ENCODE data around the gene RGS5. TPM values are rescaled to one million over a fixed set of nuclear protein-coding genes. Genes with fewer than 3 reads are reported as not detected.

RGS5 gene
- total RNA-seq, 1 experiment from 2014 or later = 14.1 TPM

DNA sequence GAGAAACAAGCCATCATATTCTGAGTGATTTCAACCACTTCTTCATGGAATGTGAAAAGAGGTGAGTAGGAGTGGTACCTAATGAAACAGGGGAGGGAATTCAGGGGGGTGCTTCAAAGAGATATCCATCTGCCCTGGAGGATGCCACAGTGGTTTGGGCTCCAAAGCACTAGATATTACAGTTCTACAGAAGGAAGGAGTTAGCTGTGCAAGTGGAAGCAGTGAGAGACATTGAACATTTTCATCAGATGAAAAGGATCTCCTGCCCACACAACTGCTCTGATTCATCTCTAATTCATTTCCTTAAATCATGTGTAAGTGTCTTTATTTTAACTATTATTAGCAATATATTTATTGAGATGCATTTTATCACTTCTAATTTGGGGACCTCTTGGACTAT is 2.8 kb upstream of the RGS5 start:
- TF ChIP-seq, protein P1, sequence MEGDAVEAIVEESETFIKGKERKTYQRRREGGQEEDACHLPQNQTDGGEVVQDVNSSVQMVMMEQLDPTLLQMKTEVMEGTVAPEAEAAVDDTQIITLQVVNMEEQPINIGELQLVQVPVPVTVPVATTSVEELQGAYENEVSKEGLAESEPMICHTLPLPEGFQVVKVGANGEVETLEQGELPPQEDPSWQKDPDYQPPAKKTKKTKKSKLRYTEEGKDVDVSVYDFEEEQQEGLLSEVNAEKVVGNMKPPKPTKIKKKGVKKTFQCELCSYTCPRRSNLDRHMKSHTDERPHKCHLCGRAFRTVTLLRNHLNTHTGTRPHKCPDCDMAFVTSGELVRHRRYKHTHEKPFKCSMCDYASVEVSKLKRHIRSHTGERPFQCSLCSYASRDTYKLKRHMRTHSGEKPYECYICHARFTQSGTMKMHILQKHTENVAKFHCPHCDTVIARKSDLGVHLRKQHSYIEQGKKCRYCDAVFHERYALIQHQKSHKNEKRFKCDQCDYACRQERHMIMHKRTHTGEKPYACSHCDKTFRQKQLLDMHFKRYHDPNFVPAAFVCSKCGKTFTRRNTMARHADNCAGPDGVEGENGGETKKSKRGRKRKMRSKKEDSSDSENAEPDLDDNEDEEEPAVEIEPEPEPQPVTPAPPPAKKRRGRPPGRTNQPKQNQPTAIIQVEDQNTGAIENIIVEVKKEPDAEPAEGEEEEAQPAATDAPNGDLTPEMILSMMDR (IDR thresholded peaks at IDR 0.05; ENCODE audit: unreplicated experiment) = no peak
- Mint-ChIP-seq H3K9me3 (ENCODE audit: unreplicated experiment) (no peaks in the 10 kb centered on the region), H3K4me3 (ENCODE audit: unreplicated experiment) (no peak overlapping the region), H3K27ac (ENCODE audit: low read depth, unreplicated experiment) (no peak overlapping the region), H3K36me3 (ENCODE audit: insufficient read depth, unreplicated experiment) (no peaks in the 10 kb centered on the region), H3K4me1 (ENCODE audit: insufficient read depth, unreplicated experiment) (peaks cover 9% of the 10 kb centered on the region), H3K27me3 (ENCODE audit: insufficient read depth, unreplicated experiment) (no peaks in the 10 kb centered on the region)
- ChIA-PET CTCF (interaction anchor here (0.5 to 1.3 kb wide), 2 partner anchors 352 to 1135 kb away, joined by 4 read pairs; no protein-coding TSS in a partner anchor), POLR2A (no interaction called here)
- intact Hi-C loops (cut with micrococcal nuclease) = no loop called here
- no TSS peak for BruUV-seq (replicated peaks)
- DNase-seq (ENCODE audit: unreplicated experiment) = no peak

DNA sequence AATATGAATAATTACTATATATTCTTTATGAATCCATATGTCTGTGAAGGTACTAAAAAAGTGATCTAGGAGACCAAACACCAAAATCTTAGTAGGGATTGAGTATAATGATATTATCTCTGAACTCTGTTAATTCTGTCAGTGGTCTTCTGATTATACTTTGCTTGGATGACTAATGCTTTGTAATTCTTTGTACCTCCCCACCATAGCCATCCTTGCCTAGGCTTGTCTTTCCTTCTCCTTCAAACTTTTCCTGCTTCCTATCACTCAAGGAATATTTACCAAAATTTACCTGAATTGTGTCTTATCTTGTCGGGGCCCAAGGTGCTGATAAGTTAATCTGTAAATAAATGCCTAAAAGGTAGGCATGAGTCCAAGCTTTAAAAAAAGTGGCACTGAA is 845 bp upstream of the RGS5 start:
- intact Hi-C loops (cut with micrococcal nuclease) = no loop called here
- TF ChIP-seq, protein P1 (IDR thresholded peaks at IDR 0.05; ENCODE audit: unreplicated experiment) = no peak

DNA sequence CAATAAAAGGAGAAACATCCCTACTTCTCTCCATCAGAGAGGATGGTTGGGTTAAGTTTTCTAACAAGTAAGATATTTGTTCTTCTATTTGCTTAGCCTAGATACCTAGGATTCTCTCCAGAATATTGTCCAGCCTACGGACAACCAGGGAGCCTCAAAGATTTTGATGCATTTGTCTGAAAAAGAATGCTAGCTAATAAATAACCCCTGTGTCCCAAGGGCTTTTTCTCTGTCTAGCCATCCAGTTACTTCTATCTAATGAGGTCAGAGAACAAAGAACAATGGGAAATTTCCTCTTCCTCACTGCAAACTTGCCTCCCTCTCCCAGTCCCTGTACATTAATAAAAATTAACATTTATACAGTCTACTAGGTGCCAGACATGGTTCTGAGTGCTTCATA is 810 bp downstream of the RGS5 start:
- intact Hi-C loops (cut with micrococcal nuclease) = no loop called here
- TF ChIP-seq, protein P1 (IDR thresholded peaks at IDR 0.05; ENCODE audit: unreplicated experiment) = no peak
- peaks cover 9% of the 10 kb centered on the region for H3K4me1 Mint-ChIP-seq (ENCODE audit: insufficient read depth, unreplicated experiment)
- CTCF ChIA-PET = interaction anchor here (1.3 to 1.5 kb wide), 2 partner anchors 114 to 323 kb away, joined by 3 to 6 read pairs; no protein-coding TSS in a partner anchor
- no peak for DNase-seq (ENCODE audit: unreplicated experiment)
- no peaks in the 10 kb centered on the region for H3K27me3 Mint-ChIP-seq (ENCODE audit: insufficient read depth, unreplicated experiment)
- H3K4me3 Mint-ChIP-seq (ENCODE audit: unreplicated experiment) = no peak overlapping the region
- H3K36me3 Mint-ChIP-seq (ENCODE audit: insufficient read depth, unreplicated experiment) = no peaks in the 10 kb centered on the region
- no peaks in the 10 kb centered on the region for H3K9me3 Mint-ChIP-seq (ENCODE audit: unreplicated experiment)
- POLR2A ChIA-PET = no interaction called here
- H3K27ac Mint-ChIP-seq (ENCODE audit: low read depth, unreplicated experiment) = no peak overlapping the region
- BruUV-seq (replicated peaks) = no TSS peak

More for the DNA sequence above, 845 bp upstream of the RGS5 start:
- H3K27ac Mint-ChIP-seq (ENCODE audit: low read depth, unreplicated experiment) = no peak overlapping the region
- no peak overlapping the region for H3K4me3 Mint-ChIP-seq (ENCODE audit: unreplicated experiment)
- H3K9me3 Mint-ChIP-seq (ENCODE audit: unreplicated experiment) = no peaks in the 10 kb centered on the region
- peaks cover 9% of the 10 kb centered on the region for H3K4me1 Mint-ChIP-seq (ENCODE audit: insufficient read depth, unreplicated experiment)
- no peaks in the 10 kb centered on the region for H3K36me3 Mint-ChIP-seq (ENCODE audit: insufficient read depth, unreplicated experiment)
- no TSS peak for BruUV-seq (replicated peaks)
- DNase-seq (ENCODE audit: unreplicated experiment) = no peak
- ChIA-PET POLR2A (no interaction called here), CTCF (interaction anchor here (0.7 to 1.5 kb wide), 4 partner anchors 10 to 342 kb away, joined by 3 to 6 read pairs (median 4); no protein-coding TSS in a partner anchor)
- no peaks in the 10 kb centered on the region for H3K27me3 Mint-ChIP-seq (ENCODE audit: insufficient read depth, unreplicated experiment)

DNA sequence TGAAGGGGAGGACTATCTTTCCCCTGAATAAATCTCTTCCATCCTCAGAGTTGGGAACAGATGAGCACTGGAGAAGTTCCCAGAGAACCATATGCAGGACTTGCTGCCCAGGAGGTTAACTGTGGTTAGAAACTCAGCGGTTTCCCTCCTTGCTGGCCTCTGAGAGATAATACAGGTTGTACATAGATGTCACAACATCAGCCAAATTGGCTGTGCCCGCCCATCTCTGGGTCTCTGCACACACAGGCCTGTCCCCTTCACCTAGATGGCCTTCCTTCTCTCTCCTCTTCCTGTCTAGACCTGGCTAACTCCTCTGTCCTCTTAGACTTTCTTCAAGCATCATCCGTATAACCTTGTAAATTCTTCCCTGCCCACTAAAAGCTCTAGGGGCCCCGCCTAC is 5.7 kb downstream of the RGS5 start:
- ChIA-PET POLR2A (interaction anchor here (0.5 kb wide), 1 partner anchor 19 kb away, joined by 3 read pairs; no protein-coding TSS in a partner anchor), CTCF (interaction anchor here (1.0 kb wide), 1 partner anchor 23 kb away, joined by 4 read pairs; no protein-coding TSS in a partner anchor)
- TF ChIP-seq, protein P1 (IDR thresholded peaks at IDR 0.05; ENCODE audit: unreplicated experiment) = no peak
- H3K9me3 Mint-ChIP-seq (ENCODE audit: unreplicated experiment) = no peaks in the 10 kb centered on the region
- intact Hi-C loops (cut with micrococcal nuclease) = no loop called here
- H3K4me1 Mint-ChIP-seq (ENCODE audit: insufficient read depth, unreplicated experiment) = no peaks in the 10 kb centered on the region
- H3K36me3 Mint-ChIP-seq (ENCODE audit: insufficient read depth, unreplicated experiment) = no peaks in the 10 kb centered on the region
- H3K27ac Mint-ChIP-seq (ENCODE audit: low read depth, unreplicated experiment) = no peak overlapping the region
- no peaks in the 10 kb centered on the region for H3K27me3 Mint-ChIP-seq (ENCODE audit: insufficient read depth, unreplicated experiment)
- no TSS peak for BruUV-seq (replicated peaks)
- DNase-seq (ENCODE audit: unreplicated experiment) = no peak
- no peak overlapping the region for H3K4me3 Mint-ChIP-seq (ENCODE audit: unreplicated experiment)
